Lower leg skin (tissue), 3 donors: ENCODE results near the gene MLH1.

Source experiments
- POLR2A ChIP-seq, 2 donors: fragments of 450-650 bp; IDR thresholded peaks; one replicate each; pipeline ENCODE4 v1.6.1; 2016 to 2017; ENCODE audit warnings: antibody characterized with exemption in 2 of 2, mild to moderate bottlenecking in 1 of 2, moderate library complexity in 1 of 2
- TF ChIP-seq, protein P1 (sequence below), 3 donors: fragments of 450-650 bp; IDR thresholded peaks; one replicate each; pipeline ENCODE4 v1.5.1; 2016; ENCODE audit warnings: antibody characterized with exemption in 3 of 3, mild to moderate bottlenecking in 3 of 3, moderate library complexity in 2 of 3

DNA sequence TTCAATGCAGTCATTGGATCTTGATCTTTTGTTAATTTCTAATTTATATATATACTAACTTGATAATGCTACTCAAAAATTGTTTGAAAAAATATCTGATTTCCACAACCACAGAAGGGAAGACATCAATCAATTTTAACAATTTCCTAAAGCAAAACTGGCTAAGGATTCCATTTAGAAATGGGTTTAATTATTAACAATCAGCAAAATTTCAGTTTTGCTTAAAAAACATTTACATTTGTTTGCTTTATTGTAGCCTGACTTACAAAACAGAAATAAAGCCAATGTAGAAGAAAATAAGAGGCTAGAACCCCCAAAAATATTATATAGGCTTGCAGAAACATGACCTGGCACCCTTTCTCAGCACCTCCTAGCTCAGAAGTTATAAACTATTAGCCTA is 106.2 kb downstream of the MLH1 start:
- TF ChIP-seq, protein P1, sequence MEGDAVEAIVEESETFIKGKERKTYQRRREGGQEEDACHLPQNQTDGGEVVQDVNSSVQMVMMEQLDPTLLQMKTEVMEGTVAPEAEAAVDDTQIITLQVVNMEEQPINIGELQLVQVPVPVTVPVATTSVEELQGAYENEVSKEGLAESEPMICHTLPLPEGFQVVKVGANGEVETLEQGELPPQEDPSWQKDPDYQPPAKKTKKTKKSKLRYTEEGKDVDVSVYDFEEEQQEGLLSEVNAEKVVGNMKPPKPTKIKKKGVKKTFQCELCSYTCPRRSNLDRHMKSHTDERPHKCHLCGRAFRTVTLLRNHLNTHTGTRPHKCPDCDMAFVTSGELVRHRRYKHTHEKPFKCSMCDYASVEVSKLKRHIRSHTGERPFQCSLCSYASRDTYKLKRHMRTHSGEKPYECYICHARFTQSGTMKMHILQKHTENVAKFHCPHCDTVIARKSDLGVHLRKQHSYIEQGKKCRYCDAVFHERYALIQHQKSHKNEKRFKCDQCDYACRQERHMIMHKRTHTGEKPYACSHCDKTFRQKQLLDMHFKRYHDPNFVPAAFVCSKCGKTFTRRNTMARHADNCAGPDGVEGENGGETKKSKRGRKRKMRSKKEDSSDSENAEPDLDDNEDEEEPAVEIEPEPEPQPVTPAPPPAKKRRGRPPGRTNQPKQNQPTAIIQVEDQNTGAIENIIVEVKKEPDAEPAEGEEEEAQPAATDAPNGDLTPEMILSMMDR (IDR thresholded peaks at IDR 0.05): no peak
- TF ChIP-seq POLR2A (IDR thresholded peaks at IDR 0.05): no peak
